ENCODE data around the gene PLEKHF1.
"Not testable (repeated sequence)": the region's sequence is repeated elsewhere in the genome, so short reads cannot be mapped to it uniquely, and the experiment has no call there.

Gene PLEKHF1

GRCh38 chr19:29665215-29665825, at the start of gene PLEKHF1:
PLEKHF1 (plus strand) TSS chr19:29665461; CDS start chr19:29673840, 8,379 bp downstream.
- peak; percentile 78 for DNase-seq (ENCODE audit: low read depth)

- no peak for DNase-seq (ENCODE audit: low read depth)
Measured at GRCh38 chr19:29615891-29616425, 49.3 kb upstream of the PLEKHF1 start.

GRCh38 chr19:29616541-29616940, 48.7 kb upstream of the PLEKHF1 start:
- DNase-seq (ENCODE audit: low read depth): no peak

- DNase-seq (ENCODE audit: low read depth): no peak
Measured at GRCh38 chr19:29617366-29618266, 47.6 kb upstream of the PLEKHF1 start.

- no peak for DNase-seq (ENCODE audit: low read depth)
Measured at GRCh38 chr19:29618434-29618833, 46.8 kb upstream of the PLEKHF1 start.

GRCh38 chr19:29618871-29619270, 46.4 kb upstream of the PLEKHF1 start:
- DNase-seq (ENCODE audit: low read depth): no peak

- DNase-seq (ENCODE audit: low read depth): no peak
Measured at GRCh38 chr19:29620931-29621351, 44.3 kb upstream of the PLEKHF1 start.

GRCh38 chr19:29622166-29623070, 42.8 kb upstream of the PLEKHF1 start:
- no peak for DNase-seq (ENCODE audit: low read depth)

- no peak for DNase-seq (ENCODE audit: low read depth)
Measured at GRCh38 chr19:29623726-29624488, 41.4 kb upstream of the PLEKHF1 start.

- DNase-seq (ENCODE audit: low read depth): peak; percentile 18
Measured at GRCh38 chr19:29624489-29625185, 40.6 kb upstream of the PLEKHF1 start.

GRCh38 chr19:29625186-29625651, 40.0 kb upstream of the PLEKHF1 start:
- DNase-seq (ENCODE audit: low read depth): no peak

GRCh38 chr19:29626386-29626785, 38.9 kb upstream of the PLEKHF1 start:
- no peak for DNase-seq (ENCODE audit: low read depth)

- not testable (repeated sequence) for DNase-seq (ENCODE audit: low read depth)
Measured at GRCh38 chr19:29626832-29627231, 38.4 kb upstream of the PLEKHF1 start.

GRCh38 chr19:29628661-29629385, 36.4 kb upstream of the PLEKHF1 start:
- DNase-seq (ENCODE audit: low read depth): no peak

GRCh38 chr19:29629836-29630534, 35.3 kb upstream of the PLEKHF1 start:
- DNase-seq (ENCODE audit: low read depth): no peak

- peak; percentile 28 for DNase-seq (ENCODE audit: low read depth)
Measured at GRCh38 chr19:29630655-29631054, 34.6 kb upstream of the PLEKHF1 start.

GRCh38 chr19:29631450-29631849, 33.8 kb upstream of the PLEKHF1 start:
- no peak for DNase-seq (ENCODE audit: low read depth)

- DNase-seq (ENCODE audit: low read depth): no peak
Measured at GRCh38 chr19:29634002-29634401, 31.3 kb upstream of the PLEKHF1 start.
